Liver (tissue), 8 donors: ENCODE data around the gene RMP24.
A peak's percentile ranks its signal among the peaks of the same experiment; 100 is the strongest.

ENCODE experiments used
- DNase-seq: peaks from one replicate; pipeline ENCODE4 v3.0.0-alpha.2; 2017; ENCODE audit warnings: low spot score
- H3K27ac ChIP-seq, 2 donors: one replicate each; pipeline ENCODE4 v1.7.0; 2013; ENCODE audit warnings: inconsistent platforms in 2 of 2, low read length in 2 of 2, control low read depth in 1 of 2, low read depth in 1 of 2, mild to moderate bottlenecking in 1 of 2
- H3K27me3 ChIP-seq, 4 donors: one replicate each; pipeline versions ENCODE4 v1.6.1 to v1.7.0; 2013; ENCODE audit warnings: low read length in 3 of 4, inconsistent platforms in 1 of 4, mild to moderate bottlenecking in 1 of 4, moderate library complexity in 1 of 4; ENCODE audit not compliant: control insufficient read depth in 4 of 4, insufficient read depth in 4 of 4
- H3K36me3 ChIP-seq, 4 donors: one replicate each; pipeline versions ENCODE4 v1.6.1 to v1.7.0; 2013; ENCODE audit warnings: low read length in 3 of 4, mild to moderate bottlenecking in 3 of 4, low read depth in 1 of 4, moderate library complexity in 1 of 4; ENCODE audit not compliant: control insufficient read depth in 4 of 4, insufficient read depth in 3 of 4
- H3K4me1 ChIP-seq, 4 donors: one replicate each; pipeline versions ENCODE4 v1.6.1 to v1.7.0; 2013; ENCODE audit warnings: low read length in 3 of 4, mild to moderate bottlenecking in 3 of 4, moderate library complexity in 1 of 4; ENCODE audit not compliant: control insufficient read depth in 4 of 4, insufficient read depth in 4 of 4
- H3K4me3 ChIP-seq, 3 donors: one replicate each; pipeline versions ENCODE4 v1.6.1 to v1.7.0; 2013; ENCODE audit warnings: low read length in 3 of 3, control low read depth in 1 of 3, low read depth in 1 of 3, mild to moderate bottlenecking in 1 of 3
- H3K9ac ChIP-seq, 2 donors: one replicate each; pipeline ENCODE4 v1.7.0; 2013; ENCODE audit warnings: low read length in 2 of 2, mild to moderate bottlenecking in 2 of 2, moderate library complexity in 2 of 2, control low read depth in 1 of 2, low read depth in 1 of 2
- H3K9me3 ChIP-seq, 4 donors: one replicate each; pipeline versions ENCODE4 v1.6.1 to v1.7.0; 2013; ENCODE audit warnings: low read length in 3 of 4; ENCODE audit not compliant: control insufficient read depth in 4 of 4
- ATF3 ChIP-seq: IDR thresholded peaks from 2 replicates; pipeline ENCODE4 v1.6.1; 2016; ENCODE audit warnings: antibody characterized with exemption
- CTCF ChIP-seq: fragments of 150-350 bp; IDR thresholded peaks from 2 replicates; pipeline ENCODE4 v1.5.1; 2017; ENCODE audit warnings: improper control_type of control experiment, low read depth, low read length; ENCODE audit not compliant: missing input control
- EGR1 ChIP-seq, 2 donors: IDR thresholded peaks; 2 replicates each; pipeline ENCODE4 v1.6.1; 2016 to 2018; ENCODE audit warnings: antibody characterized with exemption in 2 of 2, low read depth in 2 of 2
- FOXA1 ChIP-seq: IDR thresholded peaks from 2 replicates; pipeline ENCODE4 v1.6.1; 2016; ENCODE audit warnings: antibody characterized with exemption
- FOXA2 ChIP-seq: IDR thresholded peaks from 2 replicates; pipeline ENCODE4 v1.6.1; 2016; ENCODE audit warnings: antibody characterized with exemption
- GABPA ChIP-seq, 2 donors: IDR thresholded peaks in 1 of 2; conservative IDR thresholded peaks in 1 of 2; 2 replicates each; pipeline ENCODE4 v1.6.1; 2016; ENCODE audit warnings: antibody characterized with exemption in 2 of 2, mild to moderate bottlenecking in 1 of 2, moderate library complexity in 1 of 2
- HNF4A ChIP-seq, 2 donors: conservative IDR thresholded peaks; 2 replicates each; pipeline ENCODE4 v1.6.1; 2016; ENCODE audit warnings: antibody characterized with exemption in 2 of 2, mild to moderate bottlenecking in 2 of 2
- HNF4G ChIP-seq: IDR thresholded peaks from 2 replicates; pipeline ENCODE4 v1.6.1; 2016; ENCODE audit warnings: antibody characterized with exemption
- JUND ChIP-seq, 2 donors: IDR thresholded peaks; 2 replicates each; pipeline ENCODE4 v1.6.1; 2016; ENCODE audit warnings: antibody characterized with exemption in 2 of 2
- MAX ChIP-seq: IDR thresholded peaks from 2 replicates; pipeline ENCODE4 v1.6.1; 2016; ENCODE audit warnings: antibody characterized with exemption
- NR2F2 ChIP-seq: IDR thresholded peaks from 2 replicates; pipeline ENCODE4 v1.6.1; 2016; ENCODE audit warnings: antibody characterized with exemption
- RAD21 ChIP-seq, 2 donors: IDR thresholded peaks; 2 replicates each; pipeline ENCODE4 v1.6.1; 2016; ENCODE audit warnings: antibody characterized with exemption in 2 of 2, mild to moderate bottlenecking in 2 of 2
- REST ChIP-seq: IDR thresholded peaks from 2 replicates; pipeline ENCODE4 v1.6.1; 2016; ENCODE audit warnings: antibody characterized with exemption, mild to moderate bottlenecking
- RXRA ChIP-seq, 2 donors: IDR thresholded peaks; 2 replicates each; pipeline ENCODE4 v1.6.1; 2017 to 2018; ENCODE audit warnings: antibody characterized with exemption in 2 of 2, mild to moderate bottlenecking in 1 of 2
- SP1 ChIP-seq: IDR thresholded peaks from 2 replicates; pipeline ENCODE4 v1.6.1; 2018; ENCODE audit warnings: antibody characterized with exemption, mild to moderate bottlenecking
- TAF1 ChIP-seq: conservative IDR thresholded peaks from 2 replicates; pipeline ENCODE4 v1.6.1; 2016; ENCODE audit warnings: antibody characterized with exemption, mild to moderate bottlenecking
- YY1 ChIP-seq: IDR thresholded peaks from 2 replicates; pipeline ENCODE4 v1.6.1; 2016; ENCODE audit warnings: antibody characterized with exemption, mild to moderate bottlenecking
- ZBTB33 ChIP-seq: IDR thresholded peaks from 2 replicates; pipeline ENCODE4 v1.6.1; 2016; ENCODE audit warnings: antibody characterized with exemption
- WGBS: extraction: QIAGEN DNeasy Blood & Tissue Kit; methylation state at CpG from one replicate; pipeline ENCODE4 v1.1.7; 2013; 5-methylcytosine and 5-hydroxymethylcytosine counted together
- donor health status: healthy.
- donor health status: healthy.
- donor health status: healthy.
- donor health status: healthy.
- donor health status: healthy.

The RMP24 gene

GRCh38 chr18:35973650-35974049 is 1.2 kb downstream of the RMP24 start:
- H3K9ac ChIP-seq, result no peak overlapping the region
- TF ChIP-seq MAX, result no peak
- TF ChIP-seq JUND (IDR thresholded peaks at IDR 0.05), result no peak
- no peak for TF ChIP-seq REST
- TF ChIP-seq HNF4A (conservative IDR thresholded peaks at IDR 0.05), result no peak
- no peak for TF ChIP-seq GABPA (IDR thresholded peaks at IDR 0.05 in 1 of 2, conservative IDR thresholded peaks at IDR 0.05 in 1 of 2)
- TF ChIP-seq RXRA (IDR thresholded peaks at IDR 0.05), result no peak
- TF ChIP-seq YY1, result no peak
- no peak for TF ChIP-seq ZBTB33
- TF ChIP-seq EGR1 (IDR thresholded peaks at IDR 0.05; ENCODE audit: low read depth in 2 of 2), result no peak
- no peak for TF ChIP-seq FOXA2
- no peak for TF ChIP-seq CTCF
- TF ChIP-seq ATF3, result no peak
- TF ChIP-seq HNF4G, result no peak
- TF ChIP-seq TAF1, result no peak
- TF ChIP-seq NR2F2, result no peak
- TF ChIP-seq SP1, result no peak
- TF ChIP-seq RAD21 (IDR thresholded peaks at IDR 0.05), result no peak
- no peak for TF ChIP-seq FOXA1
- H3K27ac ChIP-seq, result no peak overlapping the region
- H3K36me3 ChIP-seq, result peaks cover 9 to 31% (median 22%) of the 10 kb centered on the region in 4 donors
- H3K4me1 ChIP-seq, result peaks cover 5 to 23% (median 11%) of the 10 kb centered on the region in 4 donors
- WGBS, result 96% methylated on average over 12 of the region's 12 CpGs
- H3K4me3 ChIP-seq, result peak overlapping the region in 2 of 3 donors; percentile 82 to 99
- no peak for DNase-seq
- no peaks in the 10 kb centered on the region for H3K9me3 ChIP-seq
- H3K27me3 ChIP-seq, result no peaks in the 10 kb centered on the region
